AML-193 (cell line): ENCODE results near the gene CYP27B1.
"Not testable (repeated sequence)": the region's sequence is repeated elsewhere in the genome, so short reads cannot be mapped to it uniquely, and the experiment has no call there.

Source experiments
- DNase-seq, 2 experiments: peaks; one replicate each; lab custom pipeline; 2025; lab: John Stamatoyannopoulos, UW

CYP27B1 gene

GRCh38 chr12:57783861-57784260 is 17.0 kb upstream of the CYP27B1 start:
- DNase-seq: no peak

- DNase-seq: no peak
These were observed 16.6 kb upstream of the CYP27B1 start for GRCh38 chr12:57783466-57783801.

GRCh38 chr12:57782608-57783465 is 16.0 kb upstream of the CYP27B1 start, which contains the start of gene TSFM:
Gene TSFM, plus strand, starts transcription at chr12:57782787. Its CDS starts 15 bp downstream, at chr12:57782802.
- DNase-seq: peak; percentile 90

GRCh38 chr12:57782243-57782607 is 15.3 kb upstream of the CYP27B1 start:
- no peak for DNase-seq

- no peak for DNase-seq
These were observed 14.9 kb upstream of the CYP27B1 start for GRCh38 chr12:57781801-57782200.

GRCh38 chr12:57781244-57781643 is 14.4 kb upstream of the CYP27B1 start:
- peak; percentile 70 for DNase-seq

GRCh38 chr12:57780284-57780897 is 13.5 kb upstream of the CYP27B1 start:
- DNase-seq: no peak

- DNase-seq: no peak
These were observed 12.9 kb upstream of the CYP27B1 start for GRCh38 chr12:57779736-57780135.

- DNase-seq: no peak
These were observed 11.0 kb upstream of the CYP27B1 start for GRCh38 chr12:57777911-57778310.

GRCh38 chr12:57777367-57777766 is 10.5 kb upstream of the CYP27B1 start:
- no peak for DNase-seq

GRCh38 chr12:57776247-57776587 is 9.3 kb upstream of the CYP27B1 start:
- no peak for DNase-seq

- peak; percentile 80 to 86 for DNase-seq
These were observed 8.8 kb upstream of the CYP27B1 start for GRCh38 chr12:57775563-57776246.

GRCh38 chr12:57775044-57775443 is 8.2 kb upstream of the CYP27B1 start:
- DNase-seq: no peak

- DNase-seq: not testable (repeated sequence)
These were observed 7.8 kb upstream of the CYP27B1 start for GRCh38 chr12:57774634-57775033.

- peak; percentile 37 to 38 for DNase-seq
These were observed 5.8 kb upstream of the CYP27B1 start, which contains the start of gene EEF1AKMT3 for GRCh38 chr12:57772429-57773322. Gene EEF1AKMT3, plus strand, starts transcription at chr12:57772614. Its CDS starts 111 bp downstream, at chr12:57772725.

GRCh38 chr12:57771873-57772428 is 5.1 kb upstream of the CYP27B1 start, which contains the start of gene METTL1:
Gene METTL1, minus strand, starts transcription at chr12:57772105. Its CDS starts 22 bp downstream, at chr12:57772083.
- peak; percentile 85 to 86 for DNase-seq

GRCh38 chr12:57771236-57771872 is 4.5 kb upstream of the CYP27B1 start:
- DNase-seq: peak; percentile 82 to 85

- no peak for DNase-seq
These were observed 3.9 kb upstream of the CYP27B1 start for GRCh38 chr12:57770734-57771133.

GRCh38 chr12:57769594-57769993 is 2.7 kb upstream of the CYP27B1 start:
- no peak for DNase-seq

GRCh38 chr12:57767876-57768275 is 998 bp upstream of the CYP27B1 start:
- DNase-seq: no peak

GRCh38 chr12:57767305-57767698 is 424 bp upstream of the CYP27B1 start:
- DNase-seq: no peak
